ENCODE measurements around the gene PSMD6.
A peak's percentile ranks its signal among the peaks of the same experiment; 100 is the strongest.

Gene PSMD6

DNA sequence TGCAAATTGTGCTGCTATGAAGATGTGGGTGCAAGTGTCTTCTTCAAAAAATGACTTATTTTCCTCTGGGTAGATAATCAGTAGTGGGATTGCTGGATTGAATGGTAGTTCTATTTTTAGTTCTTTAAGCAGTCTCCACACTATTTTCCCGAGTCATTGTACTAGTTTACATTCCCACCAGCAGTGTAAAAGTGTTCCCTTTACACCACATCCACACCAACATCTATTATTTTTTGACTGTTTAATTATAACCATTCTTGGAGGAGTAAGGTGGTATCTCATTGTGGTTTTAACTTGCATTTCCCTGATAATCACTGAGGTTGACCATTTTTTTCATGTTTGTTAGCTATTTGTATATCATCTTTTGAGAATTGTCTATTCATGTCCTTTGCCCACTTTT lies 19.7 kb upstream of the PSMD6 start:
- DNase-seq: no peak

DNA sequence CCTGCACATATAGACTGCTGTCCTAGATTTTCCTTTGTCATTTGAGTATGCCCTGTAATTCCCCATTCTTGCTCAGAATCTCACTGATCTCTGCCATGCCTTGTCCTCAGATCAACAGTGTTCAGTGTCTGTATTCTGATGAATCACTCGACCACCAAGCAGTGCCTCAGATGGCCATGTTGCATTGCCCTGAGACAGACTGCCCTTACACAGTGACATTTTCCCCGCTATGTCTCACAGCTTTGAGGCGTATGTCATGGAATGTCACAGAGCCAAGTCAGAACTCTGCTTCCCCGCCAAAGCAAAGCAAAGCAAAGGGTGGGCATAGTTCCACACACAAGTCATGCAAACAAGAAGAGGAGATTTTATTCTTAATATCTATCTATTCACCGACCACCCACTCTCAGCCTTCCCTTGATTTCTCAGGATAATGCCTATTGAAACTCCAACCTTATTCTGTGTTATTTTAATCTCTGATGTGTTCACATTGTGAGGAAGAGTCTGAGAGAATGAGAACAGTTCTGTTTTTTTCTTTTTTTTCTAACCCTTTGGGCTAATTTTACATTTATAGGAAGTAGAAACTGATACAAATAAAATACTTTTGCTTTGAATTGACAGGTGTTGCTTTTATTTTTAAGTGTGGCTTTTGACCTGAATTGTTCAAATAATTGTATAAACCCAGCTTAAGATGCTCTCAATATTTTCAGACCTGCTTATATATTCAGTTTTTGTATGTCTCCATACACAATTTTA lies 16.9 kb upstream of the PSMD6 start:
- DNase-seq: no peak

DNA sequence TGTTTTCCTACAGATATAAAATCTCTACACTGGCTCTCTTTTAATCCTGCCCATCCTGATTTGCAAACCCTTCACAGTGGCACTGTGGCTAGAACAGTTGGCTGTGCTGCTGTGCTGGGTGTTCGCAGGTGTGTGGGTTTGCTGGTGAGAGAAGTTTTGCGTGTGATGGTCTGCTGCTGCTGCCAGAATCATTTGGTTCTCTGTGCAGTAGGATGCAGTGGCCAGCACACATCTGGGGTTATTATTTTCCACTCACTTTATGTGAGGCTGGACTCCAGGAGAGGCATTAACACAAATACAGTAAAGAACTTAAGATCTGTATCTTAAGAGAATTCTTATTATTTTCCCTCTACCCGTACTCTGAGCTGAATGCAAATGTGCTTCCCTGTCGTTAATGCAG lies 16.0 kb upstream of the PSMD6 start:
- no peak for DNase-seq

DNA sequence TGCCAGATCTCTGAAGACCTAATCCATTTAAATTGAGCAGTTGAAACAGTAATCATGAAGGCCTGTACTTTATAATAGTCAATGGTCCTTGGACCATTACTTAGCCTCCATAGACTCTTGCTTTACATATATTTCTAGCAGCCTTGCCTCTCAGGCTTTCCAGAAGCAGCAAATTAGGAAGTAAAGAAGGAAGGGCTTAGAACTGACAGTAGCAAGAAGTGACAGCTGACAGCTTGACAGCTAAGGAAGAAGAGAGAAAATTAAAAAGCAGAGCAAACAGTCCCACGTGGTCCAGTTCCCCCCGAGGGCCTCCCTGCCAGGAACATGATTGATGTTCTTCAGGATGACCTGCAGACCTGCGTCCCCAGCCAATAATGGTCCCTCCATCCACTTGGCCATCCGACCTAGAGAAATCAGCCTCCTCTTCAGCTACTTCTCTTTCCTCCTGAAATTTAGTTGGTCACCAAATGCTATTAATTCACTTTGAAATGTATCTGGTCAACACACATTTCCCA lies 15.0 kb upstream of the PSMD6 start:
- DNase-seq: no peak

DNA sequence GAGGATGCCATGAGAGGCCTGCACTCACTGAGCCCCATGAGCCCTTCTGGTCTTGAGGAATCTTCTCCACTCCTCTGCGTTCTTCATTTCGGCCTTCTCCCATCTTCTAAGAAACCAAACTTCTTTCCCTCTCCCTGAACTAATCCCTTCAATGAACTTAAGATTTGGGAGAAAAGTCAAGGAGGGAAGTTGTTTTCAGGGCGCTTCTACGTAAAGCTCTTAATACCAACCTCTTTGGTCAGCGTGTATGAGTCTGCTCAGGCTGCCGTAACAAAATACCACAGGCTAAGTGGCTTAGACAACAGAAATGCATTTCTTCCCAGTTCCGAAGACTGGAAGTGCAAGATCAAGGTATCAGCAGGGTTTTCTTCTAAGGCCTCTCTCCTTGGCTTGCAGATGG lies 13.8 kb upstream of the PSMD6 start:
- no peak for DNase-seq

DNA sequence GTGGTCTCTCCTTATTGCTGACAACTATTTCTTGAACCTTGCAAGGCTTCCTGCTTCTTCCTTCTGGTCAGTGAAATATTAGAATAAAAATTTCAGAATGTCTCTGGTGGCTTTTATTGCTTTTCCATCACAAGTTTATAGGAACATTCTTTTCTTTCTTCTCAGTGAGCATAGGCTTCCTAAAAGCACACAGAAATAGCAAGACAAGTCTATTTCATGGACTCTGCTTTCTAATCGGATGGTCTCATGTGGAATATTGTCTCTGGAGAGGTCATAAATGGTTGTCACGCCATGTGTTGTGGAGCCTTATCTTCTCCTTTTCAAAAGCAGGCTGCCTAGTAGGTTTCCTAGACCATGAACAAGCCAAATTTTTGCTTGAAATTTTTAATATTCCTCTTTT lies 9.8 kb upstream of the PSMD6 start:
- no peak for DNase-seq

DNA sequence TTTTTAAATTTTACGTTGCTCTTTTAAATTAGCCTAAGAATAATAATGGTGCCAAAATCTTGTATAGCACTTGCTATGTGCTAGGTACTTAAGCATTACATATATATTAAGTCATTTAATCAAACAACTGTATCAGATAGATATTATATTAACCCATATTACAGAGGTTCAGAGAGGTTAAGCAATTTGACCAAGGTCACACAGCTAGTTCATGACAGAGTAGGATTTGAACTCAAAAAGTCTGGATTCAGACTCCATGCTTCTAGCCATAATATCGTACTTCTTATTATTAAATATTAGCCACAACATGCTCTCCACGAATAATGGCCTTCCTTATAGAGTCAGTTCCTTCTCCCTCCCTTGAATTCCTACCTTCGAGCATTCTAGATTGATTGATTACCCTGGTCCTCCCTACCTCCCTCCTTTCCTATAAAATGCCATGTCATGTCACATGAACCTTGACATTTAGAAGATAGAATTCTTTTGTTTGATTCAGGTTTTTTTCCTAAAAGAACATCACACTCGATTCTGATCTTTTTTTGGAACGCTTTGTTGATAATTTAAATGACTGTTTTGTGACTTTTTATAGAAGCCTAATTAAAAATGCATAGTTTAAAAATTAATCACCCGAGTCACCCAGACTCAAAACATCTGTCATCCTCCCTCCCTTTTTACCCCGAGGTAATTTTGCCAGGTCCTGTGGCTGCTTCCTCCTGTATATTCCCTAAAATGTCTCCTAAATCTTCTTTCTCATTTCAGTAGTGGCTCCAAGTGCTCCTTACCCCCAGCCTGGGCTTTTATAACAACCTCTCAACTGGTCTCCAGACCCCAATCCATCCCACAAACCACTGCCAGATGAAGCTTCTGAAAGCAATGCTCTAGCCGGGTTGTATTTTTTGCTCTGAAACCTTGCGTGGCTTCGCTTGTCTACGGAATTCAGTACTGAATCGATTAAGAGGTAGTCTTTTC lies 8.5 kb upstream of the PSMD6 start:
- DNase-seq: no peak

DNA sequence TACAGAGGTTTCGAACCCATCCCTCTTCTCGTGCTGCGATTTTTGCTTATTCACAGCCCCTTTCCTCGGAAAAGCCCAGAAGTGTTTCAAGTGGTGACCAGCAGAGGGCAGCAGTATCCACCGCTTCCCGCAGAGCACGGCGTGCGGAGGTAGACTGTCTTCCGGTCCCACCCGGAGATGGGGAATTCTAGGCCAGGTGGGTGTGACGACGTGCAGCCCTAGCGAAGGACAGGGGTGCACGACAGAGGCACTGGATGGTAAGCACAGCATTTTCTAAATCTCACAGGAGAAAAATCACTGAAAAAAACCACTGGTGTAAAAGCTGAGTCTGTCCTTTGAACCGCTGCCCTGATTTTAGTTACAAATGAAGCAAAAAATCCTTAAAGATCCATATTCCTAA lies 7.4 kb upstream of the PSMD6 start:
- peak; percentile 77 to 80 for DNase-seq

DNA sequence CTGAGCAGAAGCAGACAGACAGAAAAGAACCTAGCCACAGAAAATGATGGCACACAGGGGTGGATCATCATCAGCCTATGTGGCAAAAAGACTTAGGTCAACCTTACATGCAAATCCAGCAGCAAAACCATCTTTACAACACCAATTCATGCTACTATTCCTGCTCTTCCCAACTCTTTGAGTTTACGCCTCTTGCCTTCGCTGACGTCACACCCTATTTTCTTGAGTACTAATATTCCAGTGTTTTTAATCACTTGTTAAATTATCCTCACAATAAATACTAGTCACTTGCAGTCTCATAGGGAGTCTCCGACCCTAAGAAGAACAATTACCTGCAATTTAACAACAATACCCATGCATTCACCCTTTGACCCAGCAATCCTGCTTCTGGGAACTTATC lies 6.0 kb upstream of the PSMD6 start:
- DNase-seq: no peak

DNA sequence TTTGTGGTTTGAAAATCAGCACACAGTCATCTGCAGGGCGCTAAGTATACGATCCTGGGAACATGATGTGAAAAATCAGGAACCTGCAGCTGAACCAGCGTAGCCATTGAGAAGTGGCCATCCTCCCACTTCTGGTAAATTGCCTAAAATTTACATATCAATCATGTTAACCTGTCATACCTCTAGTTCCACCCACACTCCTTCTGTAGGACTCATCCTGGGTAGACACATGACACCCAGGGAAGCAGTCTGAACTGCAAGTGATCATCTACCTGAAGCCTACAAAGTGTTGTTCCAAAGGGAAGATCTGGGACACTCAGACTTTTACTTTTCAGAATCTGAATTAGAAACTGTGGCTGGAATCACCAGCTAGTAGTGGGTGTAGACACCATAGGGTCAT lies 5.5 kb upstream of the PSMD6 start:
- DNase-seq: no peak

DNA sequence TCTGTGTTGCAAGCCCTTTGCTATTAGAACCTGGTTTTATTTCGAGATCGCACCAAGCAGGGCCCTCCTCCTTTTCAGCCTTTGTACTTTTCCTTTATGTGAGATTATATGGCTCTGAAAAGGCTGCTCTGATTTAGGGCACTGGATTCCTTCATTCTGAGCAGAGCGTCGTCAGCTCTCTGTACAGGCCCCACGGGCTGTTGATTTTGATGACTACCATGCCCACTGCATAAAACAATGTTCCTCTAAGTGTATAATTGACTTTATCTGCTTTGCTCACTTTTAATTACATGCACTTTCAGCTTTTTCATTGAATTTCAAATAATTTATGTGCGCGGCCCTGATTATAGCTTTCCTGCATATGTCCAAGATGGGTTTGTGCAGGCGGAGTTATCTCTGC lies 4.4 kb upstream of the PSMD6 start:
- no peak for DNase-seq

DNA sequence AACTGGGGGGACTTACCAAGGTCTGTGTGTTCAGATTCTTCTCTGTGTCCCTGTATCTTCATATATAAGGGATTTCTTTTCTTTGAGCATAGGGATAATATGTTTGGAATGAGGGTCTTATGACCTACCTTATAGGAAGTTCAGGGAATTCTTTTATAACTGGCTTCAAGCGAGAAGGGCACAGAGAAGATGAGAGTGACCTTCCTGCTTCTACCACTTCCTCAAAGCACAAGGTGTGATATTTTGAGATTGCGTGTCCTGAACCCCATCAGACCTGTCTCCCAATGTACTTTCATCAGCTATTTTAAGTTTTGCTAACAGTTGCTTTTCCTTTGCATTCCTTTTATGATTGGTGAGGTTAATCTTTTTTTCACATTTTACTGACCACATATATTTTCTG lies 3.1 kb upstream of the PSMD6 start:
- no peak for DNase-seq

DNA sequence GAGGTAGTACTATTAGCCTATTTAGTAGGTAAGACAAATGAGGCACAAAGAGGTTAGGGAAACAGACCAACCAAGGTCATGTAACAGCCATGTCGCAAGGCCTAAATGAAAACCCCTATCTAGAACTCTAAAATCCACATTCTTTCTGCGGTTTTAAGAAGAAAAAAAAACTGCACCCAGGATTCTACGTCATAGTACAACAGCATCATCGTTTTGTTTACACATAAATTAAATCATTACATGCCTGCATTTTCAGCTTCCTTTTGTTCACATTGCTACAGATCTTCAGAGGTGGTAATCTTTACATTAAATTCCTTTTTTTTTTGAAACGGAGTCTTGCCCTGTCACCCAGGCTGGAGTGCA lies 548 bp upstream of the PSMD6 start:
- no peak for DNase-seq

DNA sequence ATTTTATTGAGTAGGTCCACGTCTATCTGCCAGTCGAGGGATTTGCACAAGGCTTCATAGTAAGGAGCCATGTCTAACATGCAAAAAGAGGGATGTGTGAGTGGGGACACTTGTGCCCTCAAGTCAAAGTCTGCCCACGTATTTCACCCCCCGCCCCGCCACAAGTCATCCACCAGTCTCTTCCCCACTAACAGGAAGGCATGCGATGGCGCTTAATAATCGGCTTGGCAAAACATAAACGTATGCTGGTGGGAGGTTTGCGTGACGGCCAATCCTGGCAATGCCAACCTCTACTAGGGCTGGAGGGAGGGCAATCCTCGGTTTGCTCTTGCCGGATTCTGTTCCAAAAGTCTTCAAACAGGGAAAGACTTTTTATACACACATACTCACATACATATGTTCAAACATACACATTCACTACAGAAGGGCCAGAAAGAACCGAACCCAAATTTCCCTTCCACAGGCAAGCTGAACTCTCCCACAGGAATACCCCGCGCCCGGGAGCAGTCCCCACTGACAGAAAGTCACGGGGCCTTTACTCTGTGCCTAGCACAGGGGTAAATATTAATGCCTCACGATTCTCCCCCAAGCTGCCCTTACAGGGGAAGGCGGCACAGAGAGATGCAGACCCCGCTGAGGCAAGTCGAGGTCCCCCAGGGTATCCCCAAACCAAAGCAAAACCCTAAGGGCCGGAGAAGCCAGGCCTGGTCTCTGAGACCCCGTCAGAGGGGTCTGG lies 675 bp downstream of the PSMD6 start:
- no peak for DNase-seq

DNA sequence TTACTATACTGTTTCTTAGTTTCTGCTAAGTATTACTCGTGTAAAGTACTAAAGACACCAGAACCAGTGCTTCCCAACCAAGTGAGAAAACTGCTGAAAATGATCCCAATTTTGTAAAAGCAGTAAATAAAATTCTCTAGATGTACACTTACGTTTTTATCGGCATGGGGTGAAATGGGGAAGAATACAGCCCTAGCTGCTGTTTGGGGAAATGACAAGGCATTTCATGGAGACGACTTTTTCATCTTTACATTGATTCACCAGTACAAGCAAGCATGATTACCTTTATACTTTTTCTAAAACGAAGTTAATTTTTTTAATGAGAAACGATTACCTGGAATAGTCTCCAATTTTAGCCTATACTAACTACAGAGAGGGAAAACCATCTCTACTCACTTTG lies 1.4 kb downstream of the PSMD6 start:
- no peak for DNase-seq

DNA sequence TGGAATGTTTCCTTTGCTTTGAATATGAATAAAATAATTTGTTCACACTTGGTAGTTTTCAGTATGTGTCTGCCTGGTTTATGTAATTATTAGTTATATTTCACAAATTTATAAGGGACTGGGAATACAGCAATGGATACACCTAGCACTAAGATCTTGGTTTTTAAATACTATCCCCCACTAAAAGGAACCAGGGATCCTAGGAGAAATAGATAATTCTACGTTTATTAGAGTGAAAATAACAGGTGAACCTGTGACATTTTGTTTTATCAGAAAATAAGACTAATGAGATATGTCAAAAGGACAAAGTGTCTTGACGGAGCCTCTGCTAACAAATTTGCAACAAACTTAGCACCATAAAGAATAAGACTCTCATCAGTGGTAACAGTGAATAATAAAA lies 3.4 kb downstream of the PSMD6 start:
- no peak for DNase-seq

DNA sequence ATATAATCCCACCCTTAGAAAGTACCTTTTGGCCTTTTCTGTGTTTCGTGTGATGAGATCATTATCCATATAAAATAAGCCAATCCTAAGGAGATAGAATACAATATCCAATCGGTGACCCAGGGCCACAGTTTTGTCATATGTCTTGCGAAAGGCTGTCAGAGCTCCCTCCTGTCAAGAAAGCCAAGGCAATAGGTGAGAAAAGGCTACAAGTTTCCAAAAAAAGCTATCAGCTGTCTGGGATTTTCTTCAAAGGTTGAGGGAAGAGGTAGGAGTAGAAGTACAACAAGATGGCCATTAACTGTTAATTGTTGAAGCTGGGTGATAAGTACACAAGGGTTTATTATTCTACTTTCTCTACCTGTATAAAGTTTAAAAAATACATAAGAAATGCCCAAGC lies 4.0 kb downstream of the PSMD6 start:
- DNase-seq: no peak

DNA sequence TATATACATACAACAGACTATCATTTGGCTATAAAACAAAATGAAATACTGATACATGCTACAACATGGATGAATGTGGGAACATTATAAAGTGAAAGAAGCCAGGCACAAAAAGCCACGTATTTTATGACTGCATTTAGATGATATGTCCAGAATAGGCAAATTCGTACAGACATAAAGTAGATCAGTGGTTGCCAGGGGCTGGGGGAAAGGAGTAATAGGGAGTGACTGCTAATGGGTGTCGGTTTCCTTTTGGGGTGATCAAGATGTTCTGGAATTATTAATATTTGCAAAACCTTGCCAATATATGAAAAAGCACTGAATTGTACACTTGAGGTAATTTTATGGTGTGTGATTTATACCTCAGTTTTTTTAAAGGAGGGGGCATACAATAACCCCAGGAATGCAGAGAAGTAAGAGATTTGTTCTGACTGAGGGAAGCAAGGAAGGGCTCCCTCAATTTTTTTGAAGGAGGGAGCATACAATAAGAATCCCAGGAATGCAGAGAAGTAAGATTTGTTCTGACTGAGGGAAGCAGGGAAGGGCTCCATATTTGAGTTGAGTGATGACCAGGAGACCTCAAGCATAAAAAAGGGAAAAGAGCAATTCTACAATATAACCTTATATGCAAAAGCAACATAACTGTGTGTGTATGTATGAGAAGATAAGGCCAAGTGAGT lies 6.2 kb downstream of the PSMD6 start:
- no peak for DNase-seq

DNA sequence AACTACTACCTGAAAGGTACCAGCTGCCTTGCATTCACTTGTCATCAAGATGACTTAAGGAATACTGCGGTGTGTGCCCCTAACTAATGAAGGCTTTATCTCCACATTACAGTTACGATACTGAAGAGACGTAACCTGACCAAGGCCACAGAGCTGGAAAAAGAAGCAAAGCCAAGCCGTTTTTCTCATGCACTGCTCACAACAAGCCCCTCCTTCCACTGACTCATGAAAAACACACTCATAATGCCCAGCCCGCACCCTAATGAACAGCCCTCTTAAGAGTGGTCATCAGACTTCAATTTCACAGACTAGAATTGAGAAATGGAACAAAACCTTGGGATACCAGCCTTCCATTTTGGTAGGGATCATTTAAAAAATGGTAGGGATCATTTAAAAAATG lies 11.6 kb downstream of the PSMD6 start:
- no peak for DNase-seq

DNA sequence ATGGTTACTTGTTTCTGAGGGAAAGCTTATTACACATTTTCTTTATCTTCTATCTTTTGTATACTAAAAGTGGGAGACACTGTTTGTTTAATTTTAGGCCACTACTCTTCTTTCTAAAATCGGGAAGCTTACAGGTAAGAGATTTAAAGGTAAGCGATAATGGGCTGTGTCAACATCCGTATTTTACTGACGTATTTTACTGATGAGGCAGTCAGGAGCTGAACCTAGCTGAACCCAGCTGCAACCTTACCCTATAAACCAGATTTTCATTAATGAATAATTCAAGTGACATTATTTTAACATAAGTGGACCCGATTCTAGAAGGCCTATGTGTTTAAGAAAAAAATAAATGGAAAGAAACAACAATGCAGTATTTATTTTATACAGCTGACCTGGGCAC lies 13.1 kb downstream of the PSMD6 start:
- DNase-seq: no peak

DNA sequence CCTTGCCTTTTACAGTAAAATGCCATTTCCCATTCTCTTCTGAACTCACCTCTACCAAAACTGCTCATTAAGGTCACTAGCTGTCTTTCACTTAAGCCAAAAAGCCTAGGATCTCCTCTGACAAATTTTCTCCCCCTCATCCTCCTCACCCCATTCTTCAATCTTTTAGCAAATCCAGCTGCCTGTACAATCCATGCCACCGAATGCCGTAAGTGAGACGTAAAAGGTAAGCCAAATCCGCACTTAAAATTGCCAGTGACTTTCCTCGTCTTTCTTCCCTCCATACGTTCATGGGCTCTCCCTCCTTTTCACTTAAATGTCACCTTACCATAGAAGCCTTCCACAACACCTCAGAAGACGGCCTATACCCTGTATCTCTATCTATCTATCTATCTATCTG lies 13.8 kb downstream of the PSMD6 start:
- no peak for DNase-seq

DNA sequence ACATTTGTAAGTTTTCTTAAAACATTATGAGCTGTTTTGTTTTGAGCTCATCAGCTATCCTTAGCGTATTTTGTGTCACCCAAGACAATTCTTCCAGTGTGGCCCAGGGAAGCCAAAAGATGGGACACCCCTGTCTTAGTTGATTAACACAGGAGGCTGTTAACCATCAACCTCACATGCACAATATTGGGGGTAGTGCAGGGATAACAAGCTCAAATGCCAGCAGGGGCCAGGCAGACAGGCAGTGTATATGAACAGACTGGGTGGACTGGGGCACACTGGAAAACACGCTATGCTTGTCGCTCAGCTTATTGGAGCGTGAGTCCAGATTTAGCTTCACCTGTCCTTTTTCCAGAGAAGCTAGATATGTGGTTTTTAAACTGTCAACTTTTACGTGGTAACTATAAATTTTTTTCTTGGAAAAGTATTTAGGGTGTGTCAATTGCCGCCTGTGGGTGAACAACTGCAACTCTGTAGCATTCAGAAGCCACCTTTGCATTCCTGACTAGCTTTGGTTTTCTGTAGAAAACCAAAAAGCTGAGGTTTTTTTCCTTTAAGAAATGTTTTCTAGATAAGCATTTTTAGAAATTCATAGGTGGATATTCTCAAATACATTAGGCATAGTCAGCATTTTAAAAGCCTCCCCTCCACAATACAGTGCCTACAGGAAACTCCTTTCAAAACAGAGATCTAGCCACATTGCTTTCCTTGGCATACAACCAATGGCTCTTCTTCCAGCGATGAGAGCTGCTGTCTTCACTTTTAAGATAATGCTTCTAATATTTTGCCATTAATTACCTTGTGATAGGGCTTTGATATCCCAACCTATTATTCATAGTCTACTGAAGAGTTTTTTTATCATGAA lies 14.6 kb downstream of the PSMD6 start:
- no peak for DNase-seq

Data from activated CD4-positive, alpha-beta T cell treated with anti-CD3 and anti-CD28 coated beads for 4 hours (primary cell).